ENCODE results near the gene SMIM38.

Gene SMIM38

GRCh38 chr11:69186316-69187260 lies 30.9 kb downstream of the SMIM38 start:
- no peak for DNase-seq (ENCODE audit: low read depth)

- DNase-seq (ENCODE audit: low read depth) = no peak
Observed at GRCh38 chr11:69187540-69188065, 31.9 kb downstream of the SMIM38 start.

GRCh38 chr11:69189059-69189458 lies 33.3 kb downstream of the SMIM38 start:
- DNase-seq (ENCODE audit: low read depth) = no peak

- no peak for DNase-seq (ENCODE audit: low read depth)
Observed at GRCh38 chr11:69190796-69191536, 35.2 kb downstream of the SMIM38 start.

GRCh38 chr11:69192301-69192721 lies 36.6 kb downstream of the SMIM38 start:
- no peak for DNase-seq (ENCODE audit: low read depth)

GRCh38 chr11:69193151-69193550 lies 37.4 kb downstream of the SMIM38 start:
- DNase-seq (ENCODE audit: low read depth) = no peak

- no peak for DNase-seq (ENCODE audit: low read depth)
Observed at GRCh38 chr11:69193629-69194028, 37.9 kb downstream of the SMIM38 start.

GRCh38 chr11:69194396-69194795 lies 38.7 kb downstream of the SMIM38 start:
- no peak for DNase-seq (ENCODE audit: low read depth)

GRCh38 chr11:69194956-69195355 lies 39.2 kb downstream of the SMIM38 start:
- no peak for DNase-seq (ENCODE audit: low read depth)

GRCh38 chr11:69195824-69196782 lies 40.4 kb downstream of the SMIM38 start:
- no peak for DNase-seq (ENCODE audit: low read depth)

GRCh38 chr11:69196783-69197169 lies 41.0 kb downstream of the SMIM38 start:
- no peak for DNase-seq (ENCODE audit: low read depth)

- no peak for DNase-seq (ENCODE audit: low read depth)
Observed at GRCh38 chr11:69198891-69199582, 43.3 kb downstream of the SMIM38 start.

GRCh38 chr11:69199583-69200315 lies 44.0 kb downstream of the SMIM38 start:
- no peak for DNase-seq (ENCODE audit: low read depth)

- no peak for DNase-seq (ENCODE audit: low read depth)
Observed at GRCh38 chr11:69200331-69201065, 44.8 kb downstream of the SMIM38 start.

GRCh38 chr11:69201066-69201365 lies 45.3 kb downstream of the SMIM38 start:
- DNase-seq (ENCODE audit: low read depth) = no peak

GRCh38 chr11:69201764-69202370 lies 46.1 kb downstream of the SMIM38 start:
- DNase-seq (ENCODE audit: low read depth) = no peak

- DNase-seq (ENCODE audit: low read depth) = no peak
Observed at GRCh38 chr11:69202511-69203221, 46.9 kb downstream of the SMIM38 start.

- DNase-seq (ENCODE audit: low read depth) = no peak
Observed at GRCh38 chr11:69203381-69203780, 47.6 kb downstream of the SMIM38 start.

- no peak for DNase-seq (ENCODE audit: low read depth)
Observed at GRCh38 chr11:69203901-69204245, 48.1 kb downstream of the SMIM38 start.
